Small intestine (tissue), 7 donors: ENCODE data around the gene TUBB4B. TPM values are rescaled to one million over a fixed set of nuclear protein-coding genes. Genes with fewer than 3 reads are reported as not detected.
"Not testable (repeated sequence)": the region's sequence is repeated elsewhere in the genome, so short reads cannot be mapped to it uniquely, and the experiment has no call there.

Experiments used
- DNase-seq, 2 donors: peaks; one replicate each; pipeline versions ENCODE4 v3.0.0 to v3.0.0-alpha.2; 2013
- FAIRE-seq: peaks from 2 replicates; lab custom pipeline; 2012; peaks lifted over from hg19 to GRCh38; lab: Jason Lieb, UNC
- H3K27ac ChIP-seq, 3 donors: one replicate each; pipeline ENCODE4 v1.5.1; 2013; ENCODE audit warnings: low read length in 2 of 3, mild to moderate bottlenecking in 2 of 3, control low read depth in 1 of 3, inconsistent platforms in 1 of 3, low read depth in 1 of 3, moderate library complexity in 1 of 3
- H3K27me3 ChIP-seq, 3 donors: one replicate each; pipeline ENCODE4 v1.6.1; 2013; ENCODE audit warnings: low read length in 3 of 3, inconsistent platforms in 1 of 3; ENCODE audit not compliant: control insufficient read depth in 3 of 3, insufficient read depth in 3 of 3
- H3K36me3 ChIP-seq, 3 donors: one replicate each; pipeline ENCODE4 v1.6.1; 2013; ENCODE audit warnings: low read length in 3 of 3, inconsistent platforms in 1 of 3, low read depth in 1 of 3, mild to moderate bottlenecking in 1 of 3, moderate library complexity in 1 of 3; ENCODE audit not compliant: control insufficient read depth in 3 of 3, insufficient read depth in 2 of 3
- H3K4me1 ChIP-seq, 3 donors: one replicate each; pipeline ENCODE4 v1.6.1; 2013; ENCODE audit warnings: low read length in 2 of 3, inconsistent platforms in 1 of 3, low read depth in 1 of 3, mild to moderate bottlenecking in 1 of 3, moderate library complexity in 1 of 3; ENCODE audit not compliant: control insufficient read depth in 3 of 3, insufficient read depth in 2 of 3
- H3K4me3 ChIP-seq, 3 donors: one replicate each; pipeline ENCODE4 v1.5.1; 2013; ENCODE audit warnings: low read length in 3 of 3, control low read depth in 1 of 3, inconsistent platforms in 1 of 3, low read depth in 1 of 3, mild to moderate bottlenecking in 1 of 3, moderate library complexity in 1 of 3
- H3K9me3 ChIP-seq, 2 donors: one replicate each; pipeline ENCODE4 v1.6.1; 2013; ENCODE audit warnings: low read depth in 1 of 2, low read length in 1 of 2; ENCODE audit not compliant: control insufficient read depth in 2 of 2, insufficient read depth in 1 of 2
- WGBS, 3 donors: extraction: QIAGEN DNeasy Blood & Tissue Kit; methylation state at CpG; one replicate each; pipeline ENCODE4 v1.1.7; 2013; 5-methylcytosine and 5-hydroxymethylcytosine counted together
- polyA plus RNA-seq, 4 donors: library from polyadenylated mRNA; stranded (reverse) in 3 of 4; unstranded in 1 of 4; fragments of 200-250 nt in 3 of 4; fragments of 120-200 nt in 1 of 4; gene quantifications; one replicate each; pipeline versions ENCODE4 v1.2.1 to v1.2.3, GENCODE V29; 2013
- donor health status: healthy with polysubstance abuse.
- donor health status: control.
- donor health status: control.
- donor health status: Bipolar disorder and iron deficiency.
- donor health status: healthy.

The TUBB4B gene
- polyA plus RNA-seq, 4 donors: 365 to 445 (median 372) TPM

- Histone ChIP-seq H3K36me3 (peaks cover 0 to 31% (median 6%) of the 10 kb centered on the region in 3 donors), H3K9me3 (no peaks in the 10 kb centered on the region), H3K4me3 (peak within 1 kb of the TSS; percentile 66 to 92 (median 92)), H3K27me3 (no peaks in the 10 kb centered on the region), H3K27ac (peak within 1 kb of the TSS; percentile 79 to 92 (median 89)), H3K4me1 (peaks cover 8 to 32% (median 8%) of the 10 kb centered on the region in 3 donors)
- DNase-seq (peak; percentile 92 to 96), FAIRE-seq (no peak)
- 1 to 3% (median 1%) methylated on average over 47 to 105 of the region's 105 CpGs for WGBS, 3 donors
These were observed 13.7 kb downstream of the TUBB4B start, which contains the start of gene NELFB for GRCh38 chr9:137254624-137255447. Gene NELFB (plus strand): TSS chr9:137255327.

- peak overlapping the region; percentile 4 to 41 (median 30) for H3K27ac ChIP-seq
- H3K4me3 ChIP-seq: peak overlapping the region; percentile 66 to 92 (median 86)
- H3K27me3 ChIP-seq: no peaks in the 10 kb centered on the region
- H3K36me3 ChIP-seq: peaks cover 0 to 34% (median 6%) of the 10 kb centered on the region in 3 donors
- H3K4me1 ChIP-seq: peaks cover 8 to 32% (median 8%) of the 10 kb centered on the region in 3 donors
- FAIRE-seq (no peak), DNase-seq (no peak)
- no peaks in the 10 kb centered on the region for H3K9me3 ChIP-seq
- WGBS, 3 donors: 0 to 2% (median 1%) methylated on average over 31 to 51 of the region's 51 CpGs
These were observed 14.5 kb downstream of the TUBB4B start for GRCh38 chr9:137255448-137256114.

GRCh38 chr9:137256362-137256761, 15.3 kb downstream of the TUBB4B start:
- H3K9me3 ChIP-seq: no peaks in the 10 kb centered on the region
- H3K4me1 ChIP-seq: peaks cover 8 to 32% (median 8%) of the 10 kb centered on the region in 3 donors
- no peak overlapping the region for H3K27ac ChIP-seq
- H3K4me3 ChIP-seq: peak overlapping the region in 2 of 3 donors; percentile 66 to 86
- DNase-seq: no peak
- peaks cover 0 to 37% (median 6%) of the 10 kb centered on the region in 3 donors for H3K36me3 ChIP-seq
- 69 to 83% (median 76%) methylated on average over 15 of the region's 15 CpGs for WGBS, 3 donors
- H3K27me3 ChIP-seq: no peaks in the 10 kb centered on the region
- FAIRE-seq: no peak

GRCh38 chr9:137256856-137257255, 15.8 kb downstream of the TUBB4B start:
- Histone ChIP-seq H3K27ac (no peak overlapping the region), H3K27me3 (no peaks in the 10 kb centered on the region), H3K36me3 (peaks cover 0 to 42% (median 6%) of the 10 kb centered on the region in 3 donors), H3K9me3 (no peaks in the 10 kb centered on the region), H3K4me1 (peaks cover 8 to 29% (median 8%) of the 10 kb centered on the region in 3 donors), H3K4me3 (peak overlapping the region in 1 of 3 donors; percentile 86)
- DNase-seq: no peak
- no peak for FAIRE-seq
- WGBS, 3 donors: 89 to 93% (median 89%) methylated on average over 15 of the region's 15 CpGs

- H3K4me1 ChIP-seq, H3K4me3 ChIP-seq, FAIRE-seq, H3K27ac ChIP-seq, H3K27me3 ChIP-seq, DNase-seq, H3K9me3 ChIP-seq: not testable (repeated sequence)
- whole genome bisulfite sequencing, 3 donors: 39 to 46% (median 45%) methylated on average over 14 to 15 of the region's 15 CpGs
- peaks cover 7 to 76% (median 11%) of the 10 kb centered on the region in 3 donors for H3K36me3 ChIP-seq
These were observed 21.3 kb downstream of the TUBB4B start for GRCh38 chr9:137262173-137262908.

- Histone ChIP-seq H3K9me3 (no peaks in the 10 kb centered on the region), H3K36me3 (peaks cover 7 to 79% (median 13%) of the 10 kb centered on the region in 3 donors), H3K4me1 (no peaks in the 10 kb centered on the region), H3K27me3 (no peaks in the 10 kb centered on the region), H3K4me3 (no peak overlapping the region), H3K27ac (no peak overlapping the region)
- DNase-seq (no peak), FAIRE-seq (no peak)
- 91 to 95% (median 92%) methylated on average over 23 to 24 of the region's 24 CpGs for WGBS, 3 donors
These were observed 21.8 kb downstream of the TUBB4B start for GRCh38 chr9:137262909-137263285.

GRCh38 chr9:137263506-137263905, 22.4 kb downstream of the TUBB4B start:
- no peak overlapping the region for H3K4me3 ChIP-seq
- no peak for DNase-seq
- 72 to 81% (median 75%) methylated on average over 9 to 10 of the region's 10 CpGs for WGBS, 3 donors
- no peak for FAIRE-seq
- no peaks in the 10 kb centered on the region for H3K27me3 ChIP-seq
- no peaks in the 10 kb centered on the region for H3K9me3 ChIP-seq
- H3K4me1 ChIP-seq: no peaks in the 10 kb centered on the region
- peaks cover 7 to 79% (median 14%) of the 10 kb centered on the region in 3 donors for H3K36me3 ChIP-seq
- no peak overlapping the region for H3K27ac ChIP-seq

- FAIRE-seq (no peak), DNase-seq (no peak)
- peaks cover 7 to 78% (median 11%) of the 10 kb centered on the region in 3 donors for H3K36me3 ChIP-seq
- no peaks in the 10 kb centered on the region for H3K9me3 ChIP-seq
- H3K4me3 ChIP-seq: no peak overlapping the region
- H3K27me3 ChIP-seq: no peaks in the 10 kb centered on the region
- WGBS, 3 donors: 93 to 97% (median 96%) methylated on average over 22 of the region's 22 CpGs
- H3K27ac ChIP-seq: no peak overlapping the region
- peaks cover 0 to 4% (median 2%) of the 10 kb centered on the region in 3 donors for H3K4me1 ChIP-seq
These were observed 23.0 kb downstream of the TUBB4B start for GRCh38 chr9:137264067-137264466.
